GM21390 (cell line): Measurements from ENCODE around the gene RPIA.
A peak's percentile ranks its signal among the peaks of the same experiment; 100 is the strongest.
"Not testable (repeated sequence)": the region's sequence is repeated elsewhere in the genome, so short reads cannot be mapped to it uniquely, and the experiment has no call there.

Experiments used
- ATAC-seq: cut with Tn5 transposase; IDR thresholded peaks from one replicate; pipeline ENCODE4 v1.9.1; 2021; ENCODE audit not compliant: unreplicated experiment

Gene RPIA

DNA sequence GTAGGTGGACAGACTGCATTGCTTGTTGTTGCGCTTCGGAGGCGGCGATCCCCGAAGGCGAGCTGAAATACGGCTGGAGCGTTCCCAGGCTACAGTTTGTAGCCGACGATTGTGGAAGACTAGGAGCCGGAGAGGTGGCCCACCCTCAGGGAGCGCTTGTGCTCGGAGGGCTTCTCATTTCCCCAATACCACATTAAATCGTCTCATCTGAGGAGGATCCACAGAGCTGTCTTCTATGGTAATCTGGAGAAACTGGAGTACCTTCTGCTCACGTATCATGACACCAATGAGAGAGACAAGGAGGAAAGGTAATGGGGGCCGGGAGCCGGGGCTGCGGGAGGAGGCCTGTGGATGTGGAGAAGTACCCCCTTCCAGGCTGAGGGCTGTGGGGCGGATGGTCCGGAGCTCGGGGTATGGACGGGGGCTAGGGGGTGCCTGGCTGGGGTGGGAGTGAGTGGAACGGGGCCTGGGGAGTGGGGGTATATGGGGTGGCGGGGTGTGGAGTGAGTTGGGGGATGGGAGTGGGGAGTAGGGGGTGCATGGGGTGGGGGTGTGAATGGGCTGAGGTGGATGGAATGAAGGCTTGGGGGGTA is 74.5 kb downstream of the RPIA start:
- not testable (repeated sequence) for ATAC-seq

DNA sequence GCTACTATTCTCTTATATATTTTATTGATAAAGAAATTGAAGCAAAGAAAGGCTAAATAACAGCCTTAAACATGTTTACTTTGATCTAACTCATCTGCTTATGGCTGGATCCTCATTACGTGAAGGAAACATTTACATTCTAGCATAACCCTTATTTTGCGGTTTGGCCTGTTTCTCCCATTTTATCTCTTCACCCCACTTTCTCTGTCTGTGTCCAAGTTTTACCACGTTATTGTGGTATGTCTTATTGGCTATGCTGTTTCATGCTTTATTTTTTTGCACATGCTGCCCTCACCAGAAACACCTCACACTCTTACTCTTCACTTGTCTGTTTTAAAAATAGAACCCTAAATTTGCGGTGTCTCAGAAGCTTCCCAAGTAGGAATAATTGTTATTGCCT is 78.5 kb downstream of the RPIA start:
- no peak for ATAC-seq

DNA sequence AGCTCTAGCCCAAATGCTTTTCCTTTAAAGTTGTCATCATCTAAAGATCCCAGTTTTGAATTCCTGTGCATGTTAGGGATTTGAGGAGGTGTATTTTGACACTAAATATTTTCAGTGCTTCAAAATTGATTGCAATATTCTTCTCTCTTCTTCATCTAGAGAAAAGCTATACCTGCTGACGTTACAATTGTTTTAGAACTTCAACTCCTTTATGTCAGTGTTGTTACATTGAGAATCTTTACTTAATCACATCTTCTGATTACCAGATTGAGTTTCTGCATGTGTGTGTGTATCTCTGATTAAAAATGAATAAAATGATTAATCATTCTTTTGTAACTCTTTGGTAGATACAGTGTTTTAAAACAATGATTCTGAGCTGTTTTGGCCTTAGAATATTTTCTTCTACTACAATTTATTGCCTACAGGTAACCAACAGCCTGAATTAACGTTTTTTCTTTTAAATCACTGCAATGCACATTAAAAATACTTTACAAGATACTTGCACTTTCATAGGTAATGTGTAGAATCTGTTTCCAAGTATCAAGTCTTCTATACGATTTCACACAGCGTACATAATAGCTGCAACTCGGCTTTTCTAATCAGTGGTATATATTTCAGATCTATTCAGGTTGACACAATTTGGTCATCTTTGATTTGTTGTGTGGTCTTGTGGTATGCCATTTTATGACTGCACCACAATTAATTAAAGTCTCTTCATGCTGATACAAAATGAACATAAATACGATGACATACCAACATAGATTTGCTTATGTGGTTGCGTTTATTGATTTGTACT is 82.0 kb downstream of the RPIA start:
- not testable (repeated sequence) for ATAC-seq

DNA sequence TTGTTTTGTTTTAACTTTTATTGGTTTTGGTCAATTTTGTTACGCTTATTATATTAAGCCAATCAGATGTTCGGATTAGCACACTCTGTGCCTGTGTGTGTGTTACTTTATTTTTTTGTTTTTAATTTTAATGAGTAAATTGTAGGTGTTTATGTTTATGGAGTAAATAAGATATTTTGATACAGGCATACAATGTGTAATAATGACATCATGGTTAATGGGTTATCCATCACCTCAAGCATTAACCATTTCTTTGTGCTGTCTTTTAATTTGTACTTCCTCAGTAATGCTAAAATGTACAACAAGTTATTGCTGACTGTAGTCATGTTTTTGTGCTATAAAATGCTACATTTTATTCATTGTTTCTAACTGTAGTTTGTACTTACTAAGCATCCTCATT is 97.7 kb downstream of the RPIA start:
- ATAC-seq: not testable (repeated sequence)

DNA sequence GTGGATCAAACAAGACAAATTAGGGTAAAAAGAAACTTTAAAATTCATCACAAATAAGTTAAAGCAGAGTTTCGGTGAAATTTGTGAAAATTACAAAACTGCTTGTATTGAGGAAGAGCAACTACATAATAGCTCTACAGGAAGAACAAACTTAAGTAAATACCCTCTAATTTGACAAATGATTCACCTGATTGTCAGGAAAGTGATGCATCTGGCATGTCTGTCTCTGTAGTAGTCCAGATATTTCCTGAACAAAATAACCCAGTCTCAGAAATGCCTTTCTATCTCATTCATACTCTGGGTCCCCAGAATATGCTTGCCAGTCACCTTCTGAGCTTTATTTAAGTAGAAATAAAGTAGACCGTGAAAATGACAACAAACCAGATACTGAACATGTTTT is 104.5 kb downstream of the RPIA start:
- peak; percentile 60 for ATAC-seq

DNA sequence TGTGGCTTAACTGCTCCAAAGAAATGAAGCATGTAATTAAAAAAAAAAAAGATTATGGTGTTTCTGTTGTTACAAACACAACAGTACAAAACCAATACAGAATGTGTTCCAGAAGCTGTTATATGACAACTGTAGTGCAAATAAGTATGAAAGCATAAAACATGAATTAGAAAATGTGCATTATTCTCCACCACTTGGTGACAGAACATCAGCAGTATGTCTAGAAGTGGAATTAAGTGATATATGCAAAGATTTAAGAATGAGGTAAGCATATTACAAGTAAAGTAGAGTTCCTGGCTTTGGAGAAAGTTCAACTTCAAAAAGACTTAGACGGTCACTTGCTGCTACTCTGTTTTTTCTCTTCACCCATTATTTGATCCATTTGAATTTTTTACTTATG is 105.0 kb downstream of the RPIA start:
- not testable (repeated sequence) for ATAC-seq

DNA sequence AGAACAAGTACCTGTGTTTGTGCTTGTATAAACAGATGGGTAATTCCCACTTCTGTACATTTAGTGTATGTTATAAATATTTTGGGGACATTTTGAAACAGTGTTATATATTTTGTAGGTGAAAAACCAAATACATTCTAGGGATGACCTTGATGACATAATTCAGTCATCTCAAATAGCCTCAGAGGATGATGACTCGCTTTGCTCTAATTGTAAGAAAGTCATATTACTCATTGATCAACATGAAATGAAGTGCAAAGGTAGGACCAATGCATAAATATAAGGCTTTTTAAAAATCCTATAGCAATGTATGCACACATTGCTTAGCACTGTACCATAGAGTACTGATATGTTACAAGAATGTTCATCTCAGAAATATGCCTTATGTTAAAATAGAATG is 105.7 kb downstream of the RPIA start:
- not testable (repeated sequence) for ATAC-seq
